GM19467 (cell line): Measurements from ENCODE around the gene SLC16A5.

Experiments
- ATAC-seq: cut with Tn5 transposase; IDR thresholded peaks from one replicate; pipeline ENCODE4 v1.9.1; 2021; ENCODE audit warnings: mild to moderate bottlenecking, moderate library complexity; ENCODE audit not compliant: unreplicated experiment

SLC16A5 gene

GRCh38 chr17:75155191-75155601, 67.4 kb downstream of the SLC16A5 start:
- no peak for ATAC-seq
